HG03139 (cell line): ENCODE results near the gene SORCS3.

Experiments used
- ATAC-seq: cut with Tn5 transposase; IDR thresholded peaks from one replicate; pipeline ENCODE4 v1.9.1; 2021; ENCODE audit not compliant: unreplicated experiment

Gene SORCS3

GRCh38 chr10:105073999-105074398, 432.9 kb downstream of the SORCS3 start:
- no peak for ATAC-seq

GRCh38 chr10:105075031-105075430, 433.9 kb downstream of the SORCS3 start:
- no peak for ATAC-seq

GRCh38 chr10:105085980-105086379, 444.9 kb downstream of the SORCS3 start:
- no peak for ATAC-seq

GRCh38 chr10:105094048-105094447, 453.0 kb downstream of the SORCS3 start:
- ATAC-seq = no peak

- ATAC-seq = no peak
Observed at GRCh38 chr10:105096316-105096715, 455.2 kb downstream of the SORCS3 start.

- no peak for ATAC-seq
Observed at GRCh38 chr10:105102977-105103376, 461.9 kb downstream of the SORCS3 start.

- no peak for ATAC-seq
Observed at GRCh38 chr10:105104297-105104696, 463.2 kb downstream of the SORCS3 start.

- ATAC-seq = no peak
Observed at GRCh38 chr10:105109164-105109563, 468.1 kb downstream of the SORCS3 start.

GRCh38 chr10:105112862-105113261, 471.8 kb downstream of the SORCS3 start:
- ATAC-seq = no peak

- no peak for ATAC-seq
Observed at GRCh38 chr10:105113666-105114065, 472.6 kb downstream of the SORCS3 start.

- ATAC-seq = no peak
Observed at GRCh38 chr10:105121743-105122142, 480.7 kb downstream of the SORCS3 start.

- ATAC-seq = no peak
Observed at GRCh38 chr10:105128111-105128510, 487.0 kb downstream of the SORCS3 start.

GRCh38 chr10:105138358-105138757, 497.3 kb downstream of the SORCS3 start:
- ATAC-seq = no peak

GRCh38 chr10:105139363-105139896, 498.3 kb downstream of the SORCS3 start:
- ATAC-seq = no peak

- ATAC-seq = no peak
Observed at GRCh38 chr10:105140600-105140999, 499.5 kb downstream of the SORCS3 start.

- ATAC-seq = no peak
Observed at GRCh38 chr10:105145711-105146110, 504.6 kb downstream of the SORCS3 start.

- no peak for ATAC-seq
Observed at GRCh38 chr10:105146436-105146835, 505.3 kb downstream of the SORCS3 start.

GRCh38 chr10:105148456-105148855, 507.4 kb downstream of the SORCS3 start:
- ATAC-seq = no peak

- no peak for ATAC-seq
Observed at GRCh38 chr10:105148921-105149320, 507.8 kb downstream of the SORCS3 start.

- ATAC-seq = no peak
Observed at GRCh38 chr10:105149371-105149891, 508.3 kb downstream of the SORCS3 start.

- no peak for ATAC-seq
Observed at GRCh38 chr10:105150259-105150880, 509.3 kb downstream of the SORCS3 start.

GRCh38 chr10:105154736-105155135, 513.6 kb downstream of the SORCS3 start:
- no peak for ATAC-seq

- ATAC-seq = no peak
Observed at GRCh38 chr10:105159268-105159667, 518.2 kb downstream of the SORCS3 start.
